GM18867 (cell line): ENCODE measurements around the gene JAZF1.
"Not testable (repeated sequence)": the region's sequence is repeated elsewhere in the genome, so short reads cannot be mapped to it uniquely, and the experiment has no call there.

Experiments
- ATAC-seq: cut with Tn5 transposase; IDR thresholded peaks from one replicate; pipeline ENCODE4 v1.9.1; 2021; ENCODE audit warnings: mild to moderate bottlenecking, moderate library complexity; ENCODE audit not compliant: unreplicated experiment

Gene JAZF1

GRCh38 chr7:28018446-28018845, 162.1 kb downstream of the JAZF1 start:
- no peak for ATAC-seq

GRCh38 chr7:28018020-28018419, 162.6 kb downstream of the JAZF1 start:
- ATAC-seq = no peak

- ATAC-seq = no peak
Measured at GRCh38 chr7:28017372-28017771, 163.2 kb downstream of the JAZF1 start.

GRCh38 chr7:28016297-28016696, 164.3 kb downstream of the JAZF1 start:
- ATAC-seq = no peak

- no peak for ATAC-seq
Measured at GRCh38 chr7:28015169-28015568, 165.4 kb downstream of the JAZF1 start.

- not testable (repeated sequence) for ATAC-seq
Measured at GRCh38 chr7:28014340-28014739, 166.3 kb downstream of the JAZF1 start.

- ATAC-seq = no peak
Measured at GRCh38 chr7:28013441-28013840, 167.2 kb downstream of the JAZF1 start.

- no peak for ATAC-seq
Measured at GRCh38 chr7:28013019-28013418, 167.6 kb downstream of the JAZF1 start.

- no peak for ATAC-seq
Measured at GRCh38 chr7:28008911-28009310, 171.7 kb downstream of the JAZF1 start.

GRCh38 chr7:28008171-28008570, 172.4 kb downstream of the JAZF1 start:
- ATAC-seq = no peak

GRCh38 chr7:28006491-28006890, 174.1 kb downstream of the JAZF1 start:
- ATAC-seq = no peak

- no peak for ATAC-seq
Measured at GRCh38 chr7:28005847-28006231, 174.8 kb downstream of the JAZF1 start.

GRCh38 chr7:28005075-28005846, 175.3 kb downstream of the JAZF1 start:
- no peak for ATAC-seq

GRCh38 chr7:28003408-28003807, 177.2 kb downstream of the JAZF1 start:
- ATAC-seq = no peak

- ATAC-seq = no peak
Measured at GRCh38 chr7:28002638-28003037, 178.0 kb downstream of the JAZF1 start.

GRCh38 chr7:28001896-28002295, 178.7 kb downstream of the JAZF1 start:
- no peak for ATAC-seq

- ATAC-seq = no peak
Measured at GRCh38 chr7:27999829-28000228, 180.8 kb downstream of the JAZF1 start.

GRCh38 chr7:27998382-27998781, 182.2 kb downstream of the JAZF1 start:
- no peak for ATAC-seq

GRCh38 chr7:27997188-27997707, 183.3 kb downstream of the JAZF1 start:
- no peak for ATAC-seq

- no peak for ATAC-seq
Measured at GRCh38 chr7:27996141-27996540, 184.5 kb downstream of the JAZF1 start.

- ATAC-seq = no peak
Measured at GRCh38 chr7:27995228-27995627, 185.4 kb downstream of the JAZF1 start.

- no peak for ATAC-seq
Measured at GRCh38 chr7:27994639-27995038, 186.0 kb downstream of the JAZF1 start.
